ENCODE measurements around the gene RAB5B.
"Not testable (repeated sequence)": the region's sequence is repeated elsewhere in the genome, so short reads cannot be mapped to it uniquely, and the experiment has no call there.

RAB5B gene

GRCh38 chr12:55984861-55985260, 11.0 kb downstream of the RAB5B start:
- no peak for DNase-seq

- no peak for DNase-seq
These were observed 11.5 kb downstream of the RAB5B start for GRCh38 chr12:55985341-55985740.

- not testable (repeated sequence) for DNase-seq
These were observed 12.1 kb downstream of the RAB5B start for GRCh38 chr12:55985976-55986375.

GRCh38 chr12:55991110-55991509, 17.2 kb downstream of the RAB5B start:
- no peak for DNase-seq

GRCh38 chr12:55993230-55993853, 19.5 kb downstream of the RAB5B start:
- no peak for DNase-seq

GRCh38 chr12:55995366-55995765, 21.5 kb downstream of the RAB5B start:
- no peak for DNase-seq

GRCh38 chr12:55996201-55996714, 22.4 kb downstream of the RAB5B start:
- DNase-seq: no peak

DNA sequence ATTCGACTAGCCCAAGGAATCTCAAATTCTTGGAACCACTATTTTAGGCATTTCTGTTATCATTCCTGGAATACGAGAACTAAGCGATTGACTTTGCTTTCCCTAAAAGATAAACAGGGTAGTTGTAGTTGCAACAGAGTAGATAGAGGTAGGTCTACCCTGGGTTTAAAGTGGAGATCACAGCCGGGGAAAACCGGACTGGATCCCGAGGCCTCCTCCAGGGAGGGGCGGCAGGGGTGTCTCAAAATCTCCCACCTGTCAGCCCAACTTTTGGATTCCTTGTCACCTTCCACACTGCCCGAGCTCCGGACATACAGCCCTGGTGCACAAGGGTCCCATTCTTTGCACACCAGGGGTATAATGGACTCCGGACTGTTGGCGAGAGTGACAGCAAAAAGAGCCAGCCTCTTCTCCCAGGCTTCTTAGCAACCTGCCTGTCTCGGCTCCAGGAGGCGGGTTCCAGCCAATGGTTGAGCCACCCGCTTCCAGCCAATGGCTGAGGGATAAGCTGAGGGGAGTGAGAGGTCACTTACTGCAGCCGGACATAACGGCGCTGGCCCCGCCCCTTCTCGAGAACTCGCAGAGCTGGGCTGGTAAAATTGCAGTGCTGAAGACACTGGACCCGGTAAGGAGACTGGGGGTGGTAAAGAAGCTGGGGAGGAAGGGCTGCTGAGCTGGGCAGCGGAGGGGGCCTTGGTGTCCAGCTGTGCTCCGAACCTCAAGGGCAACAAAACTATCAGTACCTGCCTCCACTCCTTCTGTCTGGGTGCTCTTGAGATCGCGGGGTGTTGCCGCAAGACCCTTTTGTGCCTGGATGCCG, 23.0 kb downstream of the RAB5B start, which contains the start of gene SUOX:
TSS of gene SUOX (plus strand) at position 562 of the 820 bp plus-strand sequence. CDS start 4,946 bp downstream, outside the sequence.
- DNase-seq: peak; percentile 98

DNA sequence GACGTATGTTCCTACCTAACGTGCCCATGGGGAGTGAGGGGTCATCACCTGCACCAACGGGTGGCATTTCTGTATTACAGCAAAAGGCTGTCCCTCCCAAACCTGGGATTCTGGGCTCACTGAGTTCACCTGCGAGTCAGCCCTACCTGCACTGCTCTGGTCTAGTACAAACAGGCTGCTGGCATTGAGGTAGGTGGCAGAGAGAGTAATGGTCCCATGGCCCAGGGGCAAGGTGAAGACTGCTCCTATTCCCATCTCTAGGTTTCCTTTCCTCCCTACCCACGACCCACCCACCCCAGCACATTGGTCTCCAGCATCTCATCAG, 23.6 kb downstream of the RAB5B start:
- DNase-seq: no peak

- DNase-seq: not testable (repeated sequence)
These were observed 25.6 kb downstream of the RAB5B start for GRCh38 chr12:55999522-55999921.

GRCh38 chr12:55999999-56000540, 26.2 kb downstream of the RAB5B start:
- not testable (repeated sequence) for DNase-seq

DNA sequence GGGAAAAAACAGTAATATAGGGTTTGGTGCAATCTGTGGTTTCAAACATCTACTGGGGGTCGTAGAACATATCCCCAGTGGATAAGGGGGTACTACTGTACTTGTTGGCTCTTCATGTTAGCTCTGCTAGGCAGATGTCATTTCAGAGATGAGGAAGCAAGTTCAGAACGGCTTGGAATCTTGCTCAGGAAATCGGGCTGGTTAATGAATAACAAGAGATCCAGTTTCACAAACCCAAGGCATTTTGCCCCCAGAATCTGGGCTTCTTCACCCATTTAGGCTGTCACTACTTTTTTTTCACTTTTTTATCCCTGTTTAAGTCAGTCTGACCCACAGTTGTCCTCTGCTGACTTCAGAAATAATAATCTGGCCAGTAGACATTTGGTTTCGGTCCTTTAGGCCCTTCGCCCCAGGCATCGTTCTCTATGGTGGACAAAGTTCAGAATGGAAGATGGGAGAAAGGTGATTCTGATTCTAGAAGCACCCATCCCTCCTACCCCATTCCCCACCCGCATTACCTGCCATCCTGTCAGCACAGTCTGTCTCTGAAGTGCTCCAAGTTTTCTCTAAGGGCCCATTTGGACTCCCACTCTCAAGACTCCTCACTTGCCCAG, 27.7 kb downstream of the RAB5B start:
- no peak for DNase-seq

DNA sequence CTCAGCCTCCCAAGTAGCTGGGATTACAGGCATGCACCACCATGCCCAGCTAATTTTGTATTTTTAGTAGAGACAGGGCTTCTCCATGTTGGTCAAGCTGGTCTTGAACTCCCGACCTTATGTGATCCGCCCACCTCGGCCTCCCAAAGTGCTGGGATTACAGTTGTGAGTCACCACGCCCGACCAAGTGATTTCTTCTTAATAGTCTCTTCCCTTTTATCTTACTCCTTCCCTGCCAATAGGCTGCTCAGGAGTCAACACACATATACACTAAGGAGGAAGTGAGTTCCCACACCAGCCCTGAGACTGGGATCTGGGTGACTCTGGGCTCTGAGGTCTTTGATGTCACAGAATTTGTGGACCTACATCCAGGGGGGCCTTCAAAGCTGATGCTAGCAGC, 29.5 kb downstream of the RAB5B start:
- DNase-seq: not testable (repeated sequence)

- no peak for DNase-seq
These were observed 30.3 kb downstream of the RAB5B start for GRCh38 chr12:56004211-56004610.

DNA sequence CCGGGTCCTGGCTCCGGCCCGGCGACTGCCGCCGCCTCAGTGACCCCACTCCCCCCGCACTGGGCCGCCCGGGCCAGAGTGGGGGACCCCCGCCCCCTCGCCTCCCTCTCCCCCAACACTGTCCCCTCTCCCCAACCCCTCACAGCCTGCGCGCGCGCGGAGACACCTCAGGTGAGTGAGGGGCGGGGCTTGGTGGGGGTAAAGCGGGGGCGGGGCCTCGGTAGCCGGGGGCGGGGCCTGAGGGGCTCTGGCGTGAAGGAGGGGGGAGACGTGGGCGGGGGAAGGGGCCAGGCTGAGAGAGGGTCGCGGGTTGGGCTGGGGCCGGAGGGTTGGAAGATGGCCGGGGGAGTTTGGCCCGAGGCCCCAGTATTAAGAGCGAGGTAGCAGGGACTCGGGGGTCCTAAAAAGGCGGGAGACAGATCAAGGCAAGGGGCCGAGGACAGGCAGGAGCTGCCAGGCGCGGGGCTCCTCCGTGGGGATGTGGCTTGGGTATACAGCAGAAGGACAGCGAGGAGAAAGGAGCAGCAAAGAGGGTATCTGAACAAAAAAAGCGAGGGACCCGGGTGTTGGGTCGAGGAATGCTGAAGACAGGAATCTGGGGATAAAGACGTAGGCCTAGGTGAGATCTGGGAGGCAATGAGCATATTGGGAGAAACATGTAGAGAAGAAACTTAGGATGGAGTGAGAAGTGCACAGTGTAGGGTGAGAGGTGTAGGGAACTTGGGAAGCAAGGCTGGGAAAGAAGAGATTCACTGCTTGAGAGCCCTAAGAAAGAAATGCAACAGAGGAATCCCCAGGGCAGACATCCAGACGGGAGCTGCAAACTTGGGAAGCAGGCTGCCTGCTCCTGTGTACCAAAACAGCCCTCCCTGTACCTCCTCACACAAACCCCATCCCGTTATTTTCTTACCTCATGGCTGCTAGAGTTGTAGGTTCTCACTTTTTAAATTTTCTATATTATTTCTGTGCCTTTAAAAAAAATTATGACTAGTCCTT, 34.0 kb downstream of the RAB5B start:
- peak; percentile 65 for DNase-seq

DNA sequence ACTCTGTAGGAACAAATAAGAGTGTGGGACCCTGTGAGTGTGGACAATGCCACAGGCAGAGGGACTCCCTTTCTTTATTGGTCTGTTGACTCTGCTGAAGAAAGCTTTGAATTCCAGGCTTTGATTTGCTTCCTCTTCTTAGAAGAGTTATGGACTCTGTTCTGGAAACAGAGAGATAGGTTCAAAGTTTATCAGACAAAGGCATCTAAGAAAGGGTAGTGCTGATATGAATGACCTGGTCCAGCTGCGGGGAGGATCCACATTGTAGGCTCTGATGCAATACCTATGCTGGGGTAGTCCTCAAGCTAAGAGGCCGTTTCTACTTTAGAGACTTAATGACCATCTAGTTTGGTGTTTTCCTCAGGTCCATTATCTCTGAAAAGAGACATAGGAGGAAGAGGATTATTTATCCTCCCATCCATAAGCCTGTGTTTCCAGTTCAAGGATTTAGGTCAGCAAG, 36.3 kb downstream of the RAB5B start:
- DNase-seq: no peak

GRCh38 chr12:56011509-56012090, 37.7 kb downstream of the RAB5B start:
- no peak for DNase-seq

DNA sequence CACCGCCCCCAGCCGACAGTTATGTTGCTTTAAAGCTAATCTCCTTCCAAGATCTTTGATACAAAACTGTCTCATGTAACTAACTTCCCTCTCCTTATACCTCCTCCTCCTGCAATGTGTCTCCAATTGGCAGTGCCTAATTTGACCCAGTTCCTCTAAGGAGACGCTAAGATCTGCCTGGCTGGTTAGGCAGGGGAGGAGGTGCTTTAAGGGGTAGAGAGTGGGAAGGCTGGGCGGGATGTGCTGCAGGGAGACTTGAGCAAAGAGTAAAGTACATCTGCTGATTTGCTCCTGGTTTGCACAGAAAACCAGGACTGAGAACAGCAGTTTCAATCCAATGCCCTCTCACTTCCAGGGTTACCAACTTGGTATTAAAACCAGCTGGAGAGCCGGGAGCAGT, 39.6 kb downstream of the RAB5B start:
- no peak for DNase-seq

DNA sequence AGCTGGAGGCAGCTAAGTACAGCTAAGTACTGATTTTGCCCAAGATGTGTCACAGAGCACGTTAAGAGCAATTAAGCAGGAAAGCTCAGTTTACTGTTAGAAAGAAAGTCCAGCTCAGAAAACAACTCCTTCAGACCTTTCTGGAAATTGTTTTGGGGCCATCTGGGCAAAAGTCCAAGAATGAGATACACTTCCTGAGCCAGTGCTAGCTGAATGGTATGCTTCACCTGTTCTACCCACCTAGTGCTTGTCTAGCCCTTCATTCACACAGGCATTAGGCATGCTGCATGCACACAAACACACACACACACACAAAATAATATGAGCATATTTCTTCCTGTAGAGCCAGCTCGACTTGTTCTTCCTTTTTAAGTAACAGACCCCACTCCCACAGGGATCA, 40.3 kb downstream of the RAB5B start:
- no peak for DNase-seq

DNA sequence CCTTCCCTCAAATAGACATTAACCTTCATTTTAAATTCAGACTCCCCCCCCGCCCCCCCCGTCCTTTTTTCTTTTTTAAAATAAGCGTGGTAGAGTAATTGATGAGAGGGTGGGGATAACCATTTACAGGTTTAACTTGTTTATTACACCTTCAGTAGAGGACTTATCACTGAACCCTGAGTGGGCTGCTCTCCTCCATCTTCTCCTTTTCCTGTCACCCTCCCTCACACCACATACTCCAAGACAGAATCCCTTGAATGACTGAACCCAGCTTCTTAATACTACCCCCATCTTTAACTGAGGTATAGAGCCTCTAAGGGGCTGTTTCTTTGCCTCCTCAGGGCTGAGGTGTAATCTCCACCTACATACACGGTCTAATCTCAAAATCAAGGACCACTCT, 43.3 kb downstream of the RAB5B start:
- DNase-seq: no peak

- no peak for DNase-seq
These were observed 44.5 kb downstream of the RAB5B start for GRCh38 chr12:56018356-56018755.
